ENCODE data around the gene RAD51B.

GRCh38 chr14:68407825-68408224 is 588.2 kb downstream of the RAD51B start:
- TF ChIP-seq, protein P1, sequence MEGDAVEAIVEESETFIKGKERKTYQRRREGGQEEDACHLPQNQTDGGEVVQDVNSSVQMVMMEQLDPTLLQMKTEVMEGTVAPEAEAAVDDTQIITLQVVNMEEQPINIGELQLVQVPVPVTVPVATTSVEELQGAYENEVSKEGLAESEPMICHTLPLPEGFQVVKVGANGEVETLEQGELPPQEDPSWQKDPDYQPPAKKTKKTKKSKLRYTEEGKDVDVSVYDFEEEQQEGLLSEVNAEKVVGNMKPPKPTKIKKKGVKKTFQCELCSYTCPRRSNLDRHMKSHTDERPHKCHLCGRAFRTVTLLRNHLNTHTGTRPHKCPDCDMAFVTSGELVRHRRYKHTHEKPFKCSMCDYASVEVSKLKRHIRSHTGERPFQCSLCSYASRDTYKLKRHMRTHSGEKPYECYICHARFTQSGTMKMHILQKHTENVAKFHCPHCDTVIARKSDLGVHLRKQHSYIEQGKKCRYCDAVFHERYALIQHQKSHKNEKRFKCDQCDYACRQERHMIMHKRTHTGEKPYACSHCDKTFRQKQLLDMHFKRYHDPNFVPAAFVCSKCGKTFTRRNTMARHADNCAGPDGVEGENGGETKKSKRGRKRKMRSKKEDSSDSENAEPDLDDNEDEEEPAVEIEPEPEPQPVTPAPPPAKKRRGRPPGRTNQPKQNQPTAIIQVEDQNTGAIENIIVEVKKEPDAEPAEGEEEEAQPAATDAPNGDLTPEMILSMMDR (IDR thresholded peaks at IDR 0.05): no peak
- TF ChIP-seq POLR2A (IDR thresholded peaks at IDR 0.05): no peak
